ENCODE measurements around the gene TLR1.

TLR1 gene

GRCh38 chr4:38752941-38753806 lies 51.4 kb downstream of the TLR1 start:
- TF ChIP-seq CTCF (IDR thresholded peaks at IDR 0.05; ENCODE audit: insufficient read depth, low read depth, low read length, missing control alignments) = no peak

GRCh38 chr4:38752372-38752940 lies 52.1 kb downstream of the TLR1 start:
- DNase-seq (ENCODE audit: low read depth) = peak; percentile 83
- TF ChIP-seq CTCF (IDR thresholded peaks at IDR 0.05; ENCODE audit: insufficient read depth, low read depth, low read length, missing control alignments) = no peak
- H3K4me3 ChIP-seq (ENCODE audit: low read depth, low read length) = no peak overlapping the region

More at GRCh38 chr4:38752941-38753806, 51.4 kb downstream of the TLR1 start:
- DNase-seq (ENCODE audit: low read depth) = no peak
- H3K4me3 ChIP-seq (ENCODE audit: low read depth, low read length) = no peak overlapping the region

GRCh38 chr4:38751341-38752010 lies 53.1 kb downstream of the TLR1 start:
- no peak for TF ChIP-seq CTCF (IDR thresholded peaks at IDR 0.05; ENCODE audit: insufficient read depth, low read depth, low read length, missing control alignments)
- no peak for DNase-seq (ENCODE audit: low read depth)
- H3K4me3 ChIP-seq (ENCODE audit: low read depth, low read length) = no peak overlapping the region

- H3K4me3 ChIP-seq (ENCODE audit: low read depth, low read length) = no peak overlapping the region
- no peak for DNase-seq (ENCODE audit: low read depth)
- no peak for TF ChIP-seq CTCF (IDR thresholded peaks at IDR 0.05; ENCODE audit: insufficient read depth, low read depth, low read length, missing control alignments)
Measured at GRCh38 chr4:38749336-38749735, 55.3 kb downstream of the TLR1 start.

GRCh38 chr4:38747629-38748028 lies 57.0 kb downstream of the TLR1 start:
- no peak for TF ChIP-seq CTCF (IDR thresholded peaks at IDR 0.05; ENCODE audit: insufficient read depth, low read depth, low read length, missing control alignments)
- DNase-seq (ENCODE audit: low read depth) = no peak
- H3K4me3 ChIP-seq (ENCODE audit: low read depth, low read length) = no peak overlapping the region

All from GM12865 (cell line).